Lower lobe of right lung (tissue), 2 donors: Measurements from ENCODE around the gene PPIA. TPM values are rescaled to one million over a fixed set of nuclear protein-coding genes. Genes with fewer than 3 reads are reported as not detected.

Experiments used
- ATAC-seq, 2 donors: fragments of 200-7000 bp; cut with Tn5 transposase; one replicate each; pipeline ENCODE4 v1.9.1; 2020 to 2022; ENCODE audit warnings: mild to moderate bottlenecking in 2 of 2, moderate library complexity in 2 of 2
- DNase-seq: peaks from one replicate; pipeline ENCODE4 v3.0.0-alpha.2; 2020
- H3K27ac ChIP-seq: fragments of 200-600 bp; one replicate; pipeline ENCODE4 v1.8.0; 2022
- H3K27me3 ChIP-seq: fragments of 200-600 bp; one replicate; pipeline ENCODE4 v1.8.0; 2022; ENCODE audit warnings: low read depth
- H3K36me3 ChIP-seq: fragments of 200-600 bp; one replicate; pipeline ENCODE4 v1.8.0; 2022; ENCODE audit warnings: mild to moderate bottlenecking
- H3K4me1 ChIP-seq: fragments of 200-600 bp; one replicate; pipeline ENCODE4 v1.8.0; 2022
- H3K4me3 ChIP-seq: fragments of 200-600 bp; one replicate; pipeline ENCODE4 v1.8.0; 2022; ENCODE audit warnings: mild to moderate bottlenecking
- H3K9me3 ChIP-seq: fragments of 200-600 bp; one replicate; pipeline ENCODE4 v1.8.0; 2022
- intact Hi-C: fragments of 100-400 bp; cut with DNase I; formaldehyde crosslinking; loops from one replicate; pipeline ENCODE4 v1.11.0; 2022
- total RNA-seq: library from RNA; stranded (reverse); fragmentation: NEBNext Ultra II Directional; extraction: Animal tissue kit (Norgen Biotek cat#: 25700); gene quantifications from one replicate; pipeline ENCODE4 v1.2.1, GENCODE V29; 2021
- TF ChIP-seq, protein P1 (sequence below): fragments of 200-600 bp; IDR thresholded peaks from one replicate; pipeline ENCODE4 v1.8.0; 2022; ENCODE audit warnings: antibody characterized with exemption, mild to moderate bottlenecking
- donor health status: DM: no; HTN: yes; CAD: no; lungs with severe emphysema.

PPIA gene
- total RNA-seq, 1 donor from 2014 or later = 964 TPM

DNA sequence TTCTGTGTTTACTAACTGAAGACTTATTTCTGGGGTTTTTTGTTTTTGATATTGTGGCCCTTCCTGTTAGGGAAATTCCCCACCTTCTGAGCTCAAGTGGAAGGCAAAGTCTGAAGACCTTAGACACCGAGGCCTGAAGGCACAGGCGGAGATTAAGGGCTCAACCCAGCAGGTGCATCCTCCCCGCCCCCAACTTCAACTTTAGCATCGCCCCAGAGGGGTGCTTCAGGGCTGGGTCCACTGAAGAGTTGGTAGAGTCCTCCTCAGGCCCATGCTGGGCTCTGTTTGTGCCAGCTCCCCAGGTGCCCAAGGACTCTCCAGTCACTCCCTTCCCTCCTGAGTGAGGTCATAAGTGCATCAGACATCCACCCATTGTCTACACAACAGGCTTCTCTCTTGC, 9.4 kb upstream of the PPIA start:
- DNase-seq (no peak), ATAC-seq (no peak)
- Histone ChIP-seq H3K27ac (no peak overlapping the region), H3K4me1 (no peaks in the 10 kb centered on the region), H3K27me3 (no peaks in the 10 kb centered on the region), H3K36me3 (no peaks in the 10 kb centered on the region), H3K9me3 (no peaks in the 10 kb centered on the region), H3K4me3 (no peak overlapping the region)
- intact Hi-C loops = no loop called here
- TF ChIP-seq, protein P1, sequence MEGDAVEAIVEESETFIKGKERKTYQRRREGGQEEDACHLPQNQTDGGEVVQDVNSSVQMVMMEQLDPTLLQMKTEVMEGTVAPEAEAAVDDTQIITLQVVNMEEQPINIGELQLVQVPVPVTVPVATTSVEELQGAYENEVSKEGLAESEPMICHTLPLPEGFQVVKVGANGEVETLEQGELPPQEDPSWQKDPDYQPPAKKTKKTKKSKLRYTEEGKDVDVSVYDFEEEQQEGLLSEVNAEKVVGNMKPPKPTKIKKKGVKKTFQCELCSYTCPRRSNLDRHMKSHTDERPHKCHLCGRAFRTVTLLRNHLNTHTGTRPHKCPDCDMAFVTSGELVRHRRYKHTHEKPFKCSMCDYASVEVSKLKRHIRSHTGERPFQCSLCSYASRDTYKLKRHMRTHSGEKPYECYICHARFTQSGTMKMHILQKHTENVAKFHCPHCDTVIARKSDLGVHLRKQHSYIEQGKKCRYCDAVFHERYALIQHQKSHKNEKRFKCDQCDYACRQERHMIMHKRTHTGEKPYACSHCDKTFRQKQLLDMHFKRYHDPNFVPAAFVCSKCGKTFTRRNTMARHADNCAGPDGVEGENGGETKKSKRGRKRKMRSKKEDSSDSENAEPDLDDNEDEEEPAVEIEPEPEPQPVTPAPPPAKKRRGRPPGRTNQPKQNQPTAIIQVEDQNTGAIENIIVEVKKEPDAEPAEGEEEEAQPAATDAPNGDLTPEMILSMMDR = no peak

DNA sequence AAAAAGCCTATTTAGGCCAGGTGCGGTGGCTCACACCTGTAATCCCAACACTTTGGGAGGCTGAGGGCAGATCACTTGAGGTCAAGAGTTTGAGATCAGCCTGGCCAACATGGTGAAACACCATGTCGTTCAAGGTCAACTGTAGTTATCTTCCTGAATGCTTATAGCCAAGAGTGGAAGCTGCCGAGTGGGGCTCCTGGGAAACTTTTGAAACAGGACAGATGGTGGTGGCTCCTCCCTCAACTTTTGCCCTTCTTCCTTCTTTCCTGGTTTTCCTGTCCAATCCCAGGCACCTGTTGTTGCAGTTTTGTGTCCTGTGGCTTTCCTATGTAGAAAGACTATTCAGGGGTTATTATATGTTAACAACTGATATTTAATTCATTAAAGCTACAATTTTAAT, 8.7 kb upstream of the PPIA start:
- Histone ChIP-seq H3K9me3 (no peaks in the 10 kb centered on the region), H3K4me1 (no peaks in the 10 kb centered on the region), H3K36me3 (no peaks in the 10 kb centered on the region), H3K4me3 (no peak overlapping the region), H3K27ac (no peak overlapping the region), H3K27me3 (no peaks in the 10 kb centered on the region)
- ATAC-seq = no peak
- TF ChIP-seq, protein P1 = no peak
- intact Hi-C loops = no loop called here
- no peak for DNase-seq

DNA sequence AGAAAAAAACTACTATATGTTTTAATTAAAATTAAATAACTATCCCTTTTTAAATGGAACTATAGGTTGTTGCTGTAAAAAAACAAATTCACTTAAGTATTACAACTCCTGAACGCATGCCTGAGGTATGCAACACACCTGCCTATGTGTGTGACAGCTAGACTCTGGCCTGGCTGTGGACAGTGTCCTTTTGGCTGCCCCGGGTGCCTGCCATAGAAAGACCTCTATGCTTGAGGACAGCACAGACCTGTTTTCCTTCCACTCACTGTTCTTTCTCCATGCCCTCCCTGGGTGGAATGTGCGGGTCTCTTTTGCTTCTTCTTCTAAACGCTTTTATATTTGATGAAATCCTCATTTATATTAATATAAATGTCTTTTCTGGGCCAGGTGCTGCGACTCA, 6.5 kb upstream of the PPIA start:
- ATAC-seq (no peak), DNase-seq (no peak)
- H3K9me3 ChIP-seq = no peaks in the 10 kb centered on the region
- H3K27me3 ChIP-seq = no peaks in the 10 kb centered on the region
- no peaks in the 10 kb centered on the region for H3K4me1 ChIP-seq
- intact Hi-C loops = no loop called here
- no peak overlapping the region for H3K27ac ChIP-seq
- no peak overlapping the region for H3K4me3 ChIP-seq
- TF ChIP-seq, protein P1 = no peak
- H3K36me3 ChIP-seq = no peaks in the 10 kb centered on the region

DNA sequence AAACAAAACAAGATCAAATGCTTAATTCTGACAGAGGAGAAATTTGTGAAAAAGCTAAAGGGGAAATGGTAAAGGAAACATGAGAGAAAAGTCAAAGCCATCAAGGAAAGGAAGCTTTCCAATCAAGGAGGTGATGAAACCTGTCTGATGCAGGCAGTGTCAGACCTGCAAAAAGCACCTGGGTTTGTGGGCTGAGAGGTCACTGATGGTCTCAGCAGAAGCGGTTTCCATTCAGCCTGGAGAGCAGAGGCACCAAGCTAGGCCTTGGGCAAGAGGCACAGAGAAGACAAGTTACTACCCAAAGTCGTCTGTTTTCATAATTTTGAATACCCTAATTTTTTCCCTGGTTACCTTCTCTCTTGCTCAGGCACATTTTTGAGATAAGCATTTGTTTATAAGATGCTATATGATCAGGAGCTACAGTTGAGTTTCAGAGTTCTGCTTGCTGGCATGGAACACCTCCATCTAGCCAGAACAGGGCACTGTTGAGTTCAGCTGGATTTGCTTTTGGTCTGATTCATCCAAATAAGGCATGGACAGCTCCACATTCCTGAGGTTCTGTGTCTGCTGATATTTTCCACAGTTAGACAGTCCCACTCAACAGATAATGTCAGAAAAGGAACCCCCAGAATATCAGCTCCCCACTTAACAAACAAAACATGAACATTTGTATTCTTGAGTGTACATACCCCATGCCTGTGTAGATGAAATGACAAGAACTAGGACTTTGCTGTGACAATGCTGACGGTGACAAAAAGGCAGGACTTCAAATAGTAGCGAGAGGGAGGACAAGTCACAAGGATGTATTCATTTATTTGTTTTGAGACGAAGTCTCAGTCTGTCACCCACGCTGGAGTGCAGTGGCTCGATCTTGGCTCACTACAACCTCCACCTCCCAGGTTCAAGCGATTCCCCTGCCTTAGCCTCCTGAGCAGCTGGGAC, 4.9 kb upstream of the PPIA start:
- Histone ChIP-seq H3K4me3 (no peak overlapping the region), H3K27ac (no peak overlapping the region), H3K4me1 (peaks cover 9% of the 10 kb centered on the region), H3K36me3 (no peaks in the 10 kb centered on the region), H3K9me3 (no peaks in the 10 kb centered on the region), H3K27me3 (no peaks in the 10 kb centered on the region)
- intact Hi-C loops = no loop called here
- TF ChIP-seq, protein P1 = no peak
- no peak for DNase-seq
- ATAC-seq = no peak

DNA sequence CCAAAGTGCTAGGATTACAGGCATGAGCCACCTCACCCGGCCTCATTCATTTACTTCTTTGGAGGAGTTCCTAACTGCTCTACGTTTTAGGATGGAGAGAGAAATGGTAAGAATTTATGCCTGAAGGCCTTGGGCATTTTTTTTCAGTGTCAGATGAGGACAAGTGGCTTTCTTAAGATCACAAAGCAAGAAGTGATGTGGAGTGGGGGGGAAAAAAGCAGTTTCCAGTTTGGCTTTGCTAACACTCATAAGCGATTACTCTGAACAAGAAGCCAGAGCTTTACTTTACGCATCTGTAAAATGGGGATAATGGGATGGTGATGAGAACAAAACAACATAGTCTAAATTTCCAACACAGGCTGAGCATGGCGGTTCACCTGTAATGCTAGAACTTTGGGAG, 2.6 kb upstream of the PPIA start:
- ATAC-seq = no peak
- Histone ChIP-seq H3K4me1 (peaks cover 23% of the 10 kb centered on the region), H3K27ac (no peak overlapping the region), H3K27me3 (no peaks in the 10 kb centered on the region), H3K9me3 (no peaks in the 10 kb centered on the region), H3K4me3 (no peak overlapping the region), H3K36me3 (peaks cover 5% of the 10 kb centered on the region)
- TF ChIP-seq, protein P1 = no peak
- intact Hi-C loops = no loop called here
- DNase-seq = no peak
